K562 (cell line): ENCODE results near the gene AFF3. TPM values are rescaled to one million over a fixed set of nuclear protein-coding genes. Genes with fewer than 3 reads are reported as not detected.

Source experiments
- ATAC-seq: fragments of 200-7000 bp; cut with Tn5 transposase; 3 replicates; pipeline ENCODE4 v1.9.1; 2020; ENCODE audit warnings: moderate library complexity
- BruUV-seq: library from RNA; stranded (reverse); fragments of 400-500 nt; replicated peaks from 2 replicates; lab custom pipeline; 2021; lab: Mats Ljungman, UMichigan
- CTCF ChIA-PET: fragments of 300-600 bp; formaldehyde crosslinking; extraction: SDS; loops from one replicate; lab custom pipeline; 2021; ENCODE audit warnings: low intra/inter-chr PET ratio; lab: Yijun Ruan, JAX
- POLR2A ChIA-PET: fragments of 300-600, 350-650 bp; sonication (Branson Sonifier 250); formaldehyde crosslinking; extraction: SDS; loops from one replicate; lab custom pipeline; 2021; ENCODE audit warnings: antibody characterized with exemption, inconsistent platforms; lab: Yijun Ruan, JAX
- DNase-seq, 4 experiments: peaks; one replicate each; pipeline versions ENCODE4 v3.0.0 to v3.0.0-alpha.2; 2011 to 2018; ENCODE audit warnings: low spot score in 3 of 4, mixed read lengths in 3 of 4; ENCODE audit errors: extremely low read depth in 1 of 4
- FAIRE-seq: peaks from 2 replicates; lab custom pipeline; 2011; peaks lifted over from hg19 to GRCh38; lab: Jason Lieb, UNC
- H2AFZ ChIP-seq: 2 replicates; pipeline ENCODE4 v1.6.0; 2011; ENCODE audit warnings: low read depth, low read length, control low read depth, inconsistent platforms
- H3K27ac ChIP-seq: fragments of 200-600 bp; 3 replicates; pipeline ENCODE4 v1.8.0; 2011; ENCODE audit warnings: low read depth, mild to moderate bottlenecking, control low read depth, inconsistent platforms, low read length, moderate library complexity, mixed read lengths; ENCODE audit errors: extremely low read depth
- H3K27me3 ChIP-seq, 2 experiments: fragments of 300-600 bp in 1 of 2; 2 replicates in 1 of 2; 3 replicates in 1 of 2; pipeline versions ENCODE4 v1.6.0 to v1.8.0; 2011; ENCODE audit warnings: inconsistent platforms in 2 of 2, low read length in 2 of 2, mild to moderate bottlenecking in 1 of 2, mixed read lengths in 1 of 2, moderate library complexity in 1 of 2; ENCODE audit not compliant: control insufficient read depth in 2 of 2, insufficient read depth in 2 of 2
- H3K36me3 ChIP-seq: fragments of 300-600 bp; 3 replicates; pipeline ENCODE4 v1.8.0; 2011; ENCODE audit warnings: mild to moderate bottlenecking, low read length, inconsistent platforms; ENCODE audit not compliant: control insufficient read depth, insufficient read depth
- H3K4me1 ChIP-seq, 2 experiments: fragments of 200-600 bp in 1 of 2; replicated peaks in 1 of 2; 2 replicates in 1 of 2; 3 replicates in 1 of 2; pipeline versions ENCODE4 v1.5.1 to v1.8.0; 2011; ENCODE audit warnings: inconsistent platforms in 2 of 2, low read length in 2 of 2, mild to moderate bottlenecking in 1 of 2, mixed read lengths in 1 of 2, moderate library complexity in 1 of 2; ENCODE audit not compliant: control insufficient read depth in 2 of 2, insufficient read depth in 2 of 2
- H3K4me2 ChIP-seq: 2 replicates; pipeline ENCODE4 v1.6.1; 2011; ENCODE audit warnings: low read length, control low read depth, inconsistent platforms, mixed read lengths; ENCODE audit not compliant: insufficient read depth
- H3K4me3 ChIP-seq: fragments of 200-600 bp; sonication (generic), shearing (Covaris generic); 2 replicates; pipeline ENCODE4 v1.5.1; 2016; ENCODE audit warnings: control low read depth, inconsistent platforms
- H3K79me2 ChIP-seq: fragments of 200-600 bp; 3 replicates; pipeline ENCODE4 v1.8.0; 2011; ENCODE audit warnings: low read length, inconsistent platforms; ENCODE audit not compliant: control insufficient read depth, insufficient read depth
- H3K9ac ChIP-seq, 2 experiments: 2 replicates each; pipeline versions ENCODE4 v1.6.0 to v1.6.1; 2011; ENCODE audit warnings: low read depth in 2 of 2, low read length in 2 of 2, control low read depth in 1 of 2, inconsistent platforms in 1 of 2, mild to moderate bottlenecking in 1 of 2, mixed read lengths in 1 of 2; ENCODE audit not compliant: insufficient read depth in 1 of 2
- H3K9me1 ChIP-seq: one replicate; pipeline ENCODE4 v1.6.0; 2011; ENCODE audit warnings: inconsistent platforms, mild to moderate bottlenecking, low read length, moderate library complexity; ENCODE audit not compliant: control insufficient read depth, insufficient read depth
- H3K9me3 ChIP-seq: replicated peaks from 2 replicates; pipeline ENCODE4 v1.5.1; 2011; ENCODE audit warnings: low read depth, low read length, inconsistent platforms; ENCODE audit not compliant: control insufficient read depth, insufficient read depth
- H4K20me1 ChIP-seq: replicated peaks from 2 replicates; pipeline ENCODE4 v1.6.1; 2011; ENCODE audit warnings: low read length, inconsistent platforms, mixed read lengths; ENCODE audit not compliant: control insufficient read depth, insufficient read depth
- CC2D1A ChIP-seq: fragments of 450-650 bp; IDR thresholded peaks from 2 replicates; pipeline ENCODE4 v1.6.1; 2017; ENCODE audit warnings: mild to moderate bottlenecking
- FOXJ3 ChIP-seq: sonication (generic); formaldehyde crosslinking; IDR thresholded peaks from 2 replicates; pipeline ENCODE4 v1.4.0; 2020; ENCODE audit warnings: mild to moderate bottlenecking, missing genetic modification reagents
- HNRNPH1 ChIP-seq: fragments of 200-400 bp; formaldehyde crosslinking; optimal IDR thresholded peaks from 2 replicates; pipeline ENCODE3; 2017; ENCODE audit warnings: low read depth, mild to moderate bottlenecking, low read length, moderate library complexity
- TEAD4 ChIP-seq, 2 experiments: sonication (generic) in 1 of 2; formaldehyde crosslinking in 1 of 2; IDR thresholded peaks; 2 replicates each; pipeline versions ENCODE4 v1.6.1 to v1.8.0; 2012 to 2022; ENCODE audit warnings: borderline replicate concordance in 1 of 2, inconsistent platforms in 1 of 2, low read length in 1 of 2, mild to moderate bottlenecking in 1 of 2, missing genetic modification reagents in 1 of 2
- U2AF1 ChIP-seq: fragments of 200-400 bp; formaldehyde crosslinking; optimal IDR thresholded peaks from 2 replicates; pipeline ENCODE3; 2017; ENCODE audit warnings: mild to moderate bottlenecking, low read depth, low read length, moderate library complexity
- ZNF212 ChIP-seq: fragments of 450-650 bp; formaldehyde crosslinking; IDR thresholded peaks from 2 replicates; pipeline ENCODE4 v1.4.0; 2020; ENCODE audit warnings: mild to moderate bottlenecking
- WGBS: fragments of 100-300 bp; shearing (Covaris generic); methylation state at CpG from one replicate; pipeline ENCODE4 v1.1.6; 2016; ENCODE audit warnings: low coverage, mixed read lengths; ENCODE audit not compliant: insufficient coverage; ENCODE audit errors: missing lambda C conversion rate; 5-methylcytosine and 5-hydroxymethylcytosine counted together
- in situ Hi-C: fragments of 300-500 bp; cut with MboI; formaldehyde crosslinking; loops from 4 replicates; pipeline ENCODE4 v1.15.0; 2018; ENCODE audit warnings: inconsistent platforms, mixed read lengths
- intact Hi-C: fragments of 100-400 bp; cut with micrococcal nuclease; formaldehyde crosslinking; loops from 2 replicates; pipeline ENCODE4 v1.14.2; 2022
- polyA plus RNA-seq, 8 experiments: library from polyadenylated mRNA; depleted of rRNA in 4 of 8; stranded (reverse) in 5 of 8; unstranded in 3 of 8; fragments of >200 nt; fragmentation: Nextera tagmentation in 2 of 8; fragmentation: Illumina TruSeq in 1 of 8; extraction: Ambion mirVana in 2 of 8; extraction: Trizol in 1 of 8; gene quantifications; 2 replicates each; pipeline versions ENCODE4 v1.2.1 to v1.2.3, GENCODE V29; 2011 to 2014; ENCODE audit warnings: inconsistent platforms in 1 of 8, missing spikeins in 1 of 8
- total RNA-seq, 7 experiments: library from RNA; depleted of rRNA in 6 of 7; stranded (reverse); fragments of >200 nt in 6 of 7; fragmentation: Illumina TruSeq in 2 of 7; extraction: Trizol in 2 of 7; gene quantifications; 2 replicates each; pipeline versions ENCODE4 v1.2.1 to v1.2.3, GENCODE V29; 2011 to 2021; ENCODE audit warnings: low replicate concordance in 1 of 7
- TF ChIP-seq, protein P1 (sequence below), 2 experiments: IDR thresholded peaks; 2 replicates each; pipeline ENCODE4 v1.6.1; 2011; ENCODE audit warnings: borderline replicate concordance in 1 of 2, control low read depth in 1 of 2, low read depth in 1 of 2, low read length in 1 of 2, mild to moderate bottlenecking in 1 of 2, mixed read lengths in 1 of 2, moderate library complexity in 1 of 2; ENCODE audit not compliant: insufficient read depth in 1 of 2, insufficient read length in 1 of 2, poor library complexity in 1 of 2, severe bottlenecking in 1 of 2; ENCODE audit errors: extremely low read depth in 1 of 2

Gene AFF3
- total and polyA plus RNA-seq, 9 of the 15 experiments (the other 6 are each of a cell fraction or from before 2014, with no cell fraction given) = 0.02 to 0.11 TPM; not detected in 7

DNA sequence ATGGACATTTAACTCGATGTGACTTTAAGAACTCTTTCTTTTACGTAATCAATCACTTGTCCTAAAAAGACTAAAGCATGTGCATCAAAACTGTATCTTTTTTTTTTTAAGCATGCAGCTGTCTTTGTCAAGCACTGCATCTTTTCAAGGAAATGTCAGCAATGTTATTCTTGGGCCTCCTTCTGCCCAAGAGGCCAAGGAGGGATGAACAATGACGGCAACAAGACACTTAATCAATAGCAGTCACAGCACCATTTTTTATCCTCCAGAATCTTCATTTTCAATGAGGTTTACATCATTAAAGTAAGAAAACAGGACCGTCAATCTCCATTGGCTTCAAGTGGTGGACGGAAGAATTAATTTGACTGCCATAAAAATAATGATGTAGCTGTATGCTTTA is 253.8 kb downstream of the AFF3 start:
- Histone ChIP-seq H3K79me2 (no peaks in the 10 kb centered on the region), H3K27ac (no peak overlapping the region), H4K20me1 (no peaks in the 10 kb centered on the region), H2AFZ (no peak overlapping the region), H3K36me3 (no peaks in the 10 kb centered on the region), H3K9me1 (no peaks in the 10 kb centered on the region), H3K9ac (no peak overlapping the region), H3K4me1 (no peaks in the 10 kb centered on the region), H3K27me3 (peaks cover 0 to 28% of the 10 kb centered on the region in 2 experiments; a peak in 2 of 5 replicates), H3K4me2 (no peak overlapping the region), H3K4me3 (no peak overlapping the region), H3K9me3 (no peaks in the 10 kb centered on the region)
- BruUV-seq = no TSS peak
- intact Hi-C loops (no loop called here), in situ Hi-C loops (no loop called here)
- DNase-seq (no peak), FAIRE-seq (no peak), ATAC-seq (no peak)
- WGBS = 0% methylated on average over 5 of the region's 5 CpGs
- ChIA-PET CTCF (interaction anchor here (0.7 kb wide), 1 partner anchor 55 kb away, joined by 3 read pairs; no protein-coding TSS in a partner anchor), POLR2A (interaction anchor here (0.7 kb wide), 1 partner anchor 153 kb away, joined by 3 read pairs; no protein-coding TSS in a partner anchor)
- TF ChIP-seq U2AF1 (no peak), FOXJ3 (no peak), CC2D1A (no peak)
- TF ChIP-seq, protein P1, sequence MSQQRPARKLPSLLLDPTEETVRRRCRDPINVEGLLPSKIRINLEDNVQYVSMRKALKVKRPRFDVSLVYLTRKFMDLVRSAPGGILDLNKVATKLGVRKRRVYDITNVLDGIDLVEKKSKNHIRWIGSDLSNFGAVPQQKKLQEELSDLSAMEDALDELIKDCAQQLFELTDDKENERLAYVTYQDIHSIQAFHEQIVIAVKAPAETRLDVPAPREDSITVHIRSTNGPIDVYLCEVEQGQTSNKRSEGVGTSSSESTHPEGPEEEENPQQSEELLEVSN (IDR thresholded peaks at IDR 0.05; ENCODE audit: borderline replicate concordance in 1 of 2, extremely low read depth in 1 of 2, insufficient read depth in 1 of 2, insufficient read length in 1 of 2, low read depth in 1 of 2, low read length in 1 of 2, poor library complexity in 1 of 2, severe bottlenecking in 1 of 2) = no peak

DNA sequence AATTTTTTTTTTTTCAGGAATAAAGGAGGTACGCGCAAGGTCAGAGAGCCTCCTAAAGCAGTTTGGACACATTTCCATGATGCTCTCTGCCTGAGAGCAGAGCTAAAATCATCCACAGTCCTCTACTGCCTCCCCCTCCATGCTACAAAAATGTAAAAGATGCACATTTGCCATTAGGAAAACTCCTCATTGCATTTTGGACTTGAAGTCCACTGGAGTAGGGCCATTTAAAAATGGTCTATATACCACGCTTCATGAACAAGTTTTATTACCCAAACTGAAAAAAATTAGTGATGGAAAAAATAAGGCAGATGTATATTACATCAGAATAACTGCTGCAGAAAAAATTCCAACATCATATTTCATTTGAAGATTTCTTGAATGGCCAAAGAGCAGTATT is 256.0 kb downstream of the AFF3 start:
- Histone ChIP-seq H3K27ac (no peak overlapping the region), H3K4me3 (no peak overlapping the region), H3K36me3 (no peaks in the 10 kb centered on the region), H3K9ac (no peak overlapping the region), H4K20me1 (no peaks in the 10 kb centered on the region), H3K4me1 (no peaks in the 10 kb centered on the region), H3K9me1 (no peaks in the 10 kb centered on the region), H3K4me2 (no peak overlapping the region), H3K79me2 (no peaks in the 10 kb centered on the region), H3K9me3 (no peaks in the 10 kb centered on the region), H2AFZ (no peak overlapping the region), H3K27me3 (peaks cover 0 to 20% of the 10 kb centered on the region in 2 experiments; a peak in 3 of 5 replicates)
- DNase-seq (no peak), FAIRE-seq (no peak), ATAC-seq (no peak)
- in situ Hi-C loops (no loop called here), intact Hi-C loops (no loop called here)
- CTCF ChIA-PET = no interaction called here
- TF ChIP-seq TEAD4 (IDR thresholded peaks at IDR 0.05; ENCODE audit: low read length) (no peak), TEAD4 (CRISPR knock-in tag; IDR thresholded peaks at IDR 0.05; ENCODE audit: borderline replicate concordance) (no peak), CC2D1A (no peak), ZNF212 (CRISPR knock-in tag) (no peak), HNRNPH1 (no peak)
- no TSS peak for BruUV-seq
- POLR2A ChIA-PET = no interaction called here
- WGBS = 21% methylated on average over 3 of the region's 3 CpGs
